GM19023 (cell line): Measurements from ENCODE around the gene SLC39A13.

Experiments
- ATAC-seq: cut with Tn5 transposase; IDR thresholded peaks from one replicate; pipeline ENCODE4 v1.9.1; 2021; ENCODE audit warnings: mild to moderate bottlenecking, moderate library complexity; ENCODE audit not compliant: unreplicated experiment

SLC39A13 gene

DNA sequence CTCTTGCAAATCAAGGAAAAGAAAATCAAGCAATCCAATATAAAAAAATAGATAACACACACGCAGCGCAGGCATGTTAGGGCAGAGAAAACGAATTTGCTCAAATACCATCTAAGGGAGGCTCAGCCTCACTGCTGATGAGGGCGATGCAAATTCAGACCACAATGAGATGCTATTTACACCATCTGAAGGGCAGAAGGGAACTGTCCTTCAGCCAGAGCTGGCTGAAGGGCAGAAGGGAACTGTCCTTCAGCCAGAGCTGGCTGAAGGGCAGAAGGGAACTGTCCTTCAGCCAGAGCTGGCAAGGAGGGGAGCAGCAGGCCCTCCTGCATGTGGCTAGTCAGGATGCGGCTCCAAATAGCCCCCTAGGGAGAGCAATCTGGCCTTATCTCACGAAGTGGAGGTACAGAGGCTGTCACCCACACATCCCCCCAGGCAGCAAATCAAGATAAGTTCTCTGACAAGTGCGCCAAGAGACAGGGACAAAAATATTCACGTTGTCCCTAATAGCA is 7.6 kb upstream of the SLC39A13 start:
- peak; percentile 56 for ATAC-seq

DNA sequence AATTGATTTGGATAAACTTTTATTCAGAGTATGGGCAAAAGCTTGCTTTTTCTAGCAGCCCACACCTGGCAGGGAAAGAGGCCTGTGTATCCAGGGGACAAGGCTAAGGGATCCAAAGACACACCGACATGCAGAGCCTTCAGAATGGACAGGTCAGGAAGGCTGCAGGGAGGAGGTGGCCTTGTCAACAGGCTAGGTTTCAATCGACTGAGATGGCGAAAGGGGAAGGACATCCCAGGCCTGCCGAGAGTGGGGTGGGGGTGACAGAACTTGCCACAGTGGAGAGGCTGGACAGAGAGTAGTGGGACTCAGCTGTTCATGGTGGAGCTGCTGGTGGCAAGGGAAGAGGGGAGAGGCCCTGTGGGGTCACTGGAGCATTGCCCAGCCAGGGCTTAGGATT is 5.3 kb upstream of the SLC39A13 start:
- no peak for ATAC-seq

DNA sequence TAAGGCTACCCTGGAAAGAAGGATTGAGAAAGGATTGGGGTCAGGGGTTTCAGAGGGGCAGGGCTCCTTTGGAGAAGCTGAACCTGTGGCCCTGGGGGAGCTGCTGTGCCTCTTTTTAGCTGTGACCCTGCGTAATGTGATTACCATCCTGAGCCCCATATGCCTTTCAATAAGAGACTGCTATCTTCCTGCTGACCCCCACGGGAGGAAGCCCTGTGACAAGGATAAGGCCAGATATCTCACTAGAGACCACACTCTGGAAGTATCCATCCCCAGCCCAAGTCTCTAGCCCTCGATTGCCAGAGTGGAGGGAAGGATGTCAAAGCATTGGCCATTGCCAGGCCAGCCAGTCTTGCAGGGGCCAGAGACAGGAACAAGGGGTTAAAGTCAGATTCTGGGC is 4.8 kb upstream of the SLC39A13 start:
- ATAC-seq = no peak

DNA sequence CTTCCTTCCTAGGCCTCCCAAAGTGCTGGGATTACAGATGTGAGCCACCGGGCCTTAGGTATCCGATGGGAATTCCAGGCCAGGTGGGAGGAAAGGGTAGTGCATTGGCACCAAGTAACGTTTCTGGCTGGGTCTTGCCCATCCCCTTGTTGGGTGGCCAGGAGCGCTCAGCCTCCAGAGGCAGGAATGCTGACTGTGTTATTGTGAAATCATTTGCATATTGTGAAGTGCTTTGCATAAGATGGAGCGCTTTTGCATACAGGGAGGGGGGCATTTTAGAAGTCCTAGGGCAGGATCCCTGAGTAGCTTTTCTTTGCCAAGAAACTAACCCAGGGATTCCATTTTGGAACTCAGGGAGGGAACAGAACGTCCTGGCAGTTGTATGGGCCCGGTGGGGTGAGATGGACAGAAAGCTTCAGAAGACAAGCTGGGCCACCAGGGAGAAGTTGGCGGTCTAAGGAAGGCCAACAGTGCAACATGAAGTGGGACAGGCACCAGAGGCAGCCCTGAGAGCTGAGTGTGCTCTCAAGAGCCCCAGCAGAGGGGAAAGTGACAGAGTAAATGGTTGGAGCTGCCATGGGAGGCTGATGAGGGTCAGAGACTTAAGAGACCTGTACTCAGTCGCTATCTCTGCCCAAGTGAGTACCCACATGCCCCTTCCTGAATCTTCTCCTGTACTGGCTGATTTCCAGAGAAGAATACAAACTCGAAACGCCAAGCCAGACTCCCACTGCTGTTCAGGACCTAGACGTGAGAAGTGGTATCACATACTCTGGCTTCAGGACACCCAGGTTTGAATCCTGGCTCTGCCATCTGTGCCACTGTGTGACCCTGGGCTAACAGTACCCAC is 1.3 kb upstream of the SLC39A13 start:
- no peak for ATAC-seq

DNA sequence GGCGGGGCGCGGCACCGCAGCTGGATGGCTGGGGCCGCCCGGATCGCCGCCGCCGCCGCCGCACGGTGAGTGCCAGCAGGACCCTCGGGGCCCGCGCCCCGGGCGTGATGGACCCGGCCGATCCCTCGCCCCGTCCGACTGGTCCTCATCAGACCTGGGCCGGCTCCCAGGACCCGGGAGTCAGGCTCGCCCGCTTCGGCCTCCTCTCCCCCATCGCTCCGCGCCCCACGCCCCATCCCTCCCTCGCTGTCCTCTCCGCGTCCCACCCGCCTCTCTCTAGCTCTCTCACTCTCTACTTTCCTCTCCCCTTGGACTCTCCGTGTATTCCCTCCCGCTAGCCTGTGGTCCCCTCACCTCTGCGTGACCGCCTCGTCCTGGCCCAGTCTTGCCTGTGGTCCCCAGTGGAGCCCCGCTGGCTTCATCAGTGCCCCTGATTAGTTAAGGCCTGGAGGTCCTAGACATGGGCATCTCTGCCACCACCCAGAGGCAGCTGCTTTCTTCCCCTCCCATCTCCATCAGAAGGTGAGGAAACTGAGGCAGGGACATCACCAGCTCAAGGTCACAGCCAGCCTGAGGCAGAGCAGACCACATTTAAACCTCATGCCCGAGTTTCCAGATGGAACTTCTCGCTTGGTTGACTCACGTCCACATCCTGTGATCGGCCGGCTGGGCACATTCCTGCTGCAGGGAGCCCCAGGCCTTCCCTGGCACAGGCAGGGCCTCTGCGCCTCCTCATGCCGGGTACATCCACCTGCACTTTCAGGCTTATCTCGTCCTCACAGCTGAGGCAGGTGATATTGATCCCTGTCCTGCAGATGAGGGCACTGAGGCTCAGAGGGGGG is 429 bp downstream of the SLC39A13 start:
- ATAC-seq = peak; percentile 6

DNA sequence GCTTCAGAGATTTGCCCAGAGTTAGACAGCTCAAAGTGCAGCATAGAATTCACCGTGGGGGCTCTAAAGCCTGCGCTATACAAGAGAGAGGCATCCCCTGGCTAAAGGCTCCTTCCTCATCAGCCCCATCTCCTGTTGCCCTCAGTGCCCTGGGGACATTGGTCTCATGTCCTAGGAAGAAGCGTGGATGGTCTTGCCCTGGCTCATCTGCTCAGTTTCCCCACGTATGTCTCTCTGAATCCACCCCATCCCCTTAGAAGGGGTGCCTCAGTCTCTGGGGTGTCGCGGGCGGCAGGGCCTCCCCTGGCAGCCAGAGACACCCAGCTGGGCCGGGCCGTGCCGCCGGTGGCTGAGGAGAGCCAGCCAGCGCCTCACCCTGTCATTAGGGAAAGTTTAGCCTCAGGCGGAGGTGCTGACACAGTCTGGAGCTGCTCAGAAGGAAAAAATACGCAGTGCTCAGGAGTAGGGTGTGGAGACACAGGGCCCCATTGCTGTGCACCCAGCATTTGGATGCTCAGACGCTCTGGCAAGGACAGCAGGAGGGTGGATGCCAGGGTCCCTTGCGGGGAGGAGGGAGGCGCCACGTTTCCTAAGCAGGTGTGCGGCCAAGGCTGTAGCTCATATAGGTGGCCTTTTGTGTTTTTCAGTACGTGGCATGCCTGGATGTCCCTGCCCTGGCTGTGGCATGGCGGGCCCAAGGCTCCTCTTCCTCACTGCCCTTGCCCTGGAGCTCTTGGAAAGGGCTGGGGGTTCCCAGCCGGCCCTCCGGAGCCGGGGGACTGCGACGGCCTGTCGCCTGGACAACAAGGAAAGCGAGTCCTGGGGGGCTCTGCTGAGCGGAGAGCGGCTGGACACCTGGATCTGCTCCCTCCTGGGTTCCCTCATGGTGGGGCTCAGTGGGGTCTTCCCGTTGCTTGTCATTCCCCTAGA is 1.3 kb downstream of the SLC39A13 start:
- ATAC-seq = no peak

DNA sequence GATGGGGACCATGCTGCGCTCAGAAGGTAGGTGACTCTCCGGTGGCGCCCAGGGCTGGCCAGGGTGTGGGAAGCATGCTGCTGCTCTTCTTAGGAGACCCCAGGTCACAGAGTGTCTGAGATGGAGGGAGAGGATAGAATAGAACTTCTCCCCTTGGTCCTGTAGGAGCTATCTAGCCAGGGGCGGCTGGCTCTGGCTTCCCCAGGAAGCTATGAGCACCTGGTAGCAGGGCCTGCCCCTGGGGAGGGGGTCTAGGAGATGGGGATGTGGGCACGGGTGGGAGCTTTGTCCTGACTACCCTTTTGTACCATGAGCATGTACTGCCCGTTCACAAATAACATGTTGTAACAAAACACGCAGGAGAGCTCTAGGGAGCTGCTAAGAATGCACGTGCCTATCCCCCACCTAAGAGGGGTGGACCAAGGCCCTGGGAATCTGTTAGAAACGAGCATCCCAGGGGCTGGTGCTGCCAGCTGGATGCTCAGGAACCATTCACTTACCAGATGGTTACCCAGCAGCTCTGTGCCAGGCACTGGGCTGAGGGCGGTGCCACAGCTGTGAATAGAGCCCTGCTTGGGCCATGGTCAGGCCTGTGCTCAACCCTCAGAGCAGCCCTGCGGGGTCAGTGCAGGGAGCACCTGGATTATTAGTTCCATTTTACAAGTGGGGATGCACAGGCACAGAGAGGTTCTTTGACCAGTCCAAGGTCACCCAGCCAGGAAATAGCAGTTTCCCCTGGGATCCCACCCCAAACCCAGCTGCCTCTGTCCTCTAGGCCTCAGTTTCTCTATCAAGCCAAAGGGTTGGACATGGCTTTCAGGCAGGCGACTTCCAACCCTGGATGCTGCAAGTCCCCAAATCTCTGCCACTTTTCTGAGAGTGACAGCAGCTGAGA is 2.2 kb downstream of the SLC39A13 start:
- no peak for ATAC-seq

DNA sequence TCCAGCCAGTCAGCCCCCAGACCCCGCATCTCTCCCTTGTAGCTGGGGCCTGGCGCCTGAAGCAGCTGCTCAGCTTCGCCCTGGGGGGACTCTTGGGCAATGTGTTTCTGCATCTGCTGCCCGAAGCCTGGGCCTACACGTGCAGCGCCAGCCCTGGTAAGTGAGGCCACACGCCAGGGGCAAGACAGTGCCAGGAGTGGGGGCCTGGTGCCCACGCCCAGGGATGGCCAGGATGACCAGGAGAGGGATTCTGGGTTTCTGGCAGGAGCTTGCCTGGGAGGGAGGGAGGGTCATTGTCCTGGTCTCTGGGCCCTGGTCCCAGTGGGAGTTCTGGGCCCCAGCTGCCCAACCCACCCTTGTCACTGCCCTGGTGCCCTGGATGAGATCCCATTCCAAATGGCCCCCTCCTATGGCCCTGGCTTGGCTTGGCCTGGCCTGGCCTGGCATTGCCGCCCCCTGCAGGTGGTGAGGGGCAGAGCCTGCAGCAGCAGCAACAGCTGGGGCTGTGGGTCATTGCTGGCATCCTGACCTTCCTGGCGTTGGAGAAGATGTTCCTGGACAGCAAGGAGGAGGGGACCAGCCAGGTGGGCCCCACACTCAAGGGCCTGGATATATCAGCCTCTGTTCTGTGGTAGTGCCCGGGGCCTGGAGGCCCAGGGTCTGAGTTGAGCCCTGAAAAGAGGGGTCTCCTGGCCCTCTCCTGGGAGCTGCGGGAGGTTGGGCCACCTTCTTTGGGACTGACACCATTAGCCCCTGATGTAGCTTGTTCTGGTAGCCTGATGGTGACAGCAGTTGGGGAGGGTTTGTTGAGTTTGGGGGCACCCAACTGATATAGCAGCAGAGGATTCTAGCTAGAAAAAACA is 3.7 kb downstream of the SLC39A13 start:
- ATAC-seq = no peak

DNA sequence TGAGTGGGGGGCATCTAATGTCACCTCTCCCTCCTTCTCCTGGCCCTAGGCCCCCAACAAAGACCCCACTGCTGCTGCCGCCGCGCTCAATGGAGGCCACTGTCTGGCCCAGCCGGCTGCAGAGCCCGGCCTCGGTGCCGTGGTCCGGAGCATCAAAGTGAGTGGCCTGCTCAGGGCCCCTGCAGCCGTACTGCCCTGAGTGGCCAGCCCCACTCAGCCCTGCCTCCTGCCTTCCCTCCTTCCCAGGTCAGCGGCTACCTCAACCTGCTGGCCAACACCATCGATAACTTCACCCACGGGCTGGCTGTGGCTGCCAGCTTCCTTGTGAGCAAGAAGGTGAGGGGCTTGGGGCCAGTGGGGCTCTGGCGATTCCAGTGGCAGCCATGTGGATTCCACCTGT is 5.0 kb downstream of the SLC39A13 start:
- ATAC-seq = no peak

DNA sequence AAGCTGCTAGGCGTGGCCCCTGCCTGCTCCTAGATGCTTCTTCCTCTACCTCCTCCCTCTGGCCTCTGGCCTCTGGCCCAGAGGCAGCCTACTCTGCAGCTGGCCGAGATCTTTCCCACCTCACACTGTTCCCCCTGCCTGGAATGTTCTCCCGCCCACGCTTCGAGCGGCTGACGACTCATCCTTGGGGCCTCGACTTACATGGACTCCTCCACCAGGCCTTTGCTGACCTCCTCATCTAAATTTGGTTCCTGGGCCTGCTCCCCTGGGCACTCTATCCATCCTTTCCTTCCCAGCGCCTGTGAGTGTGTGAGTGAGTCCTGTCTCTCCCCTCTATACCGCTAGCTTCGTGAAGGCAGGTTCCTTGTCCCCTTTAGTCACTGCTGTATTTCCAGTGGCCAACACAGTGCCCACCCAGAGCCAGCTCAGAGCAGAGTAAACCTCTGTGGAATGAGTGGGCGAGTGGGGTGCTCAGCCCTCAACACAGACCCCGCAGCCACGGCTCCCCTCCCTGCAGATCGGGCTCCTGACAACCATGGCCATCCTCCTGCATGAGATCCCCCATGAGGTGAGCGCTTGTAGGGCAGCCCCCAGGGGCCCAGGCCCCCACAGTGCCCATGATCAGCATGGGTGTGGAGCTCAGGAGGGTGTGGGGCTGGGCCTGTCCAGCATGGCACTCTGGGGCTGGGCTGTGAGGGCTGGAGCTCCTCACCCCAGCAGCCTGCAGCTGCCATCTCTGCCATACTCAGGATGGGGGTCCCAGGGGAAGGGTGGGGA is 5.7 kb downstream of the SLC39A13 start:
- no peak for ATAC-seq

DNA sequence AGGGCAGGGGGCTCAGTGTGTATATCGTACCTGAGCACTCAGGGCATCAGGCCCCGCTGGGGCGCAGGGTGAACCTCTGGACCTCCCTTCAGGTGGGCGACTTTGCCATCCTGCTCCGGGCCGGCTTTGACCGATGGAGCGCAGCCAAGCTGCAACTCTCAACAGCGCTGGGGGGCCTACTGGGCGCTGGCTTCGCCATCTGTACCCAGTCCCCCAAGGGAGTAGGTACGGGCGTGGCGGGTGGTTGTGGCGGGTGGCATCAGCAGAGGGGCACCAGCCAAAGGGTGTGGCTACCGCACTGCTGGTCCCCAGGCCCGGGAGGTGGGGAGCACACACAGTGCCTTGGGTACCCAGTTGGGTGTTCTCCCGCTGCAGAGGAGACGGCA is 6.3 kb downstream of the SLC39A13 start:
- ATAC-seq = no peak

DNA sequence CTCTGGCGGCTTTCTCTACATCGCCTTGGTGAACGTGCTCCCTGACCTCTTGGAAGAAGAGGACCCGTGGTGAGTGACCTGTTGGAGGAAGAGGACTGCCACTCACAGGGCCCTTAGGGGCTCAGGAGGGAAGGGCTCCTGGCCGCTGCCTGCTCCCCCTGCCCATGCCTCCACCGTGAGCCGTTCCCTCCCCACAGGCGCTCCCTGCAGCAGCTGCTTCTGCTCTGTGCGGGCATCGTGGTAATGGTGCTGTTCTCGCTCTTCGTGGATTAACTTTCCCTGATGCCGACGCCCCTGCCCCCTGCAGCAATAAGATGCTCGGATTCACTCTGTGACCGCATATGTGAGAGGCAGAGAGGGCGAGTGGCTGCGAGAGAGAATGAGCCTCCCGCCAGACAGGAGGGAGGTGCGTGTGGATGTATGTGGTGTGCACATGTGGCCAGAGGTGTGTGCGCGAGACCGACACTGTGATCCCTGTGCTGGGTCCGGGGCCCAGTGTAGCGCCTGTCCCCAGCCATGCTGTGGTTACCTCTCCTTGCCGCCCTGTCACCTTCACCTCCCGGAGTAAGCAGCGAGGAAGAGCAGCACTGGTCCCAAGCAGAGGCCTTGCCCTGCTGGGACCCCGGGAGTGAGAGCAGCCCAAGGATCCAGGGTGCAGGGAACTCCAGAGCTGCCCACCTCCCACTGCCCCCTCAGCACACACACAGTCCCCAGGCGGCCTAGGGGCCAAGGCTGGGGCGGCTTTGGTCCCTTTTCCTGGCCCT is 6.9 kb downstream of the SLC39A13 start:
- ATAC-seq = no peak

DNA sequence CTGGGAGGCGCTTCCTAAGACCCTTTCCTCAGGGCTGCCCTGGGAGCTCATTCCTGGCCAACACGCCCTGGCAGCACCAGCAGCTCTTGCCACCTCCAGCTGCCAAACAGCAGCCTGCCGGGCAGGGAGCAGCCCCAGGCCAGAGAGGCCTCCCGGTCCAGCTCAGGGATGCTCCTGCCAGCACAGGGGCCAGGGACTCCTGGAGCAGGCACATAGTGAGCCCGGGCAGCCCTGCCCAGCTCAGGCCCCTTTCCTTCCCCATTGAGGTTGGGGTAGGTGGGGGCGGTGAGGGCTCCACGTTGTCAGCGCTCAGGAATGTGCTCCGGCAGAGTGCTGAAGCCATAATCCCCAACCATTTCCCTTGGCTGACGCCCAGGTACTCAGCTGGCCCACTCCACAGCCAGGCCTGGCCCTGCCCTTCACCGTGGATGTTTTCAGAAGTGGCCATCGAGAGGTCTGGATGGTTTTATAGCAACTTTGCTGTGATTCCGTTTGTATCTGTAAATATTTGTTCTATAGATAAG is 7.6 kb downstream of the SLC39A13 start:
- ATAC-seq = no peak

DNA sequence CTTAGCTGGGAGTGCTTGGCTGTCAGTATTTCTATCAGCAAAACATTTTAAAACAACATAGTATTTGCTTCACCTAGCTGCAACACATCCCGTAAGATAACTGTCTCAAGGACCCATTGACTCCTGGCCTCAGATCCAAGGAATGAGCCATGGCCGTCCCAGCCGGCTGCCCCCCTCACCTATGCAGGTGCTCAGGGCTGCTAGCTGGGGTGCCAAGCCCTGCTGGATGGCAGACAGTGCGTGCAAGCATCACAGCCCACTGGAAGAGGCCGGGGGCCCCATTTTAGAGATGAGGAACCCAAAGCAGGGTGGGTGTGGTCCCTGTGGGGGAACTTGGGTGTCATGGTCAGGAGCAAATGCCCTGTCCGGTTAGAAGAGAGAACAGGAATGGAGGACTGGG is 9.3 kb downstream of the SLC39A13 start:
- ATAC-seq = no peak

DNA sequence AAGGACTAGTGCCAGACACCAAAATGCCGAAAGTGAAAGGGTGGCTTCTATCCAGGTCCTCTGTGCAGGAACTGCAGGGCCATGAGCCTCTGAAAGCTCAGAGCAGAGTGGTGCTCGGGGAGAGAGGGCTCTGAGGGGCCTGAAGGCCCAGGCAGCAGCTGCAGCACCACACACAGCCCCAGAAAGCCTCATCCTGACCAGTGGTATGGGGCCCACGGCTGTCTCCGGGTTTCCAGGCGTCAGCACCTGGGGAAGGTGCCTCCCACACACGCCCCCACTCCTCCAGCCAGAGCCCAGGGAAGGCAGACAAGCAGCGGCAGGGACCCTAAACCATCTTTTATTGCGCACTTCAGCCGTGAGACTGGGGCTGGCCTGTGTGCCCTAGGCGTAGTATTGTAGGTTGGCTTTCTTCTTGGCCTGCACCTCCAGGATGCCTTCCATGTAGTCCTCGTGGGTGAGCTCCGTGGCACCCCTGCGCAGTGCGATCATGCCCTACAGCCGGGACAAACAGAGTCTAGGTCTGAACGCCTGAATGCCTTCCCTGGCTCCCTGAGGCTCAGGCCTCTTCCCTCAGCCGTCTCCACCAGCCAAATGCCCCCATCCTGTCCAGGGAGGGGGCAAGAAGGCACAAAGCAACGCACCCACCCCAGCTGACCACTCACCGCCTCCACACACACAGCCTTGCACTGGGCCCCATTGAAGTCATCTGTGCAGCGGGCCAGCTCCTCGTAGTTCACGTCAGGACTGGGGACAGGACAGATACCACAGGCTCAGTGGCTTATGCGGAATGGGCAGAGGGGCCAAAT is 10.3 kb downstream of the SLC39A13 start:
- no peak for ATAC-seq

DNA sequence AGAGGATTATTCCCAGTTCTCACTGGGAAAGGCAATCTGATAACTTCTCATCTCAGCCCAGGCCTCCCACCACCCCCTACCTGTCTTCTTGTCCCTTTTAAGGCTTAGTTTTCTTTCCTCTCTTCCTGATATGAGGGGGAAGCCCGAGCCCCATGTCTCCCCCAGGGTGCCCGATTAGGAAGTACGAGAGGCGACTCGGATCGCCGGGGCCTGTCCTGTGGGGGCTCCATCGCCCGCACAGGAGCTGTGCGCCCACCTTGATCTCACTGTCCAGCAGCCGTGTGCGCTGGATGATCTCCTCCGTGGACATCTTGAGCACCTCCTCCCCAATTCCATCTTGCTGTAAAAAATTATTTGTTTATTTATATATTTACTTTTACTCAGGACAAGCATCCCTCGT is 17.2 kb downstream of the SLC39A13 start:
- no peak for ATAC-seq
